HG02763 (cell line): ENCODE data around the gene LAMA2.

Source experiments
- ATAC-seq: cut with Tn5 transposase; IDR thresholded peaks from one replicate; pipeline ENCODE4 v1.9.1; 2021; ENCODE audit warnings: mild to moderate bottlenecking, moderate library complexity; ENCODE audit not compliant: unreplicated experiment

LAMA2 gene

DNA sequence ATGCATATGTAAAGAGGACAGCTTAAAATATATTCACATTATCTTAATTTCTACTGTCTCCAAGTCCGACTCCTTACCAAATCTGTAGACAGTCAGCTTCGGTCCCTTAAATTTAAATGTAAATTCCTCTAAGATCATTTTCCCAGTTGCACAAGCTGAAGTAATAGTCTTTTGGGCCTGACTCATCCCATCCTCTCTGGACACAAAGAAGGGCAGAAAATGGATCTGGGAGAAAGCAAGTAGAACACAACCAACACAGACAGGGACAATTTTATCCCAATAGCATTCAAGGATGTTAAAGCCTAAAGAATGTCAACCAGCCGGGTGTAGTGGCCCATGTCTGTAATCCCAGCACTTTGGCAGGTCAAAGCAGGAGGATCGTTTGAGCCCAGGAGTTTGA lies 598.8 kb downstream of the LAMA2 start:
- no peak for ATAC-seq

GRCh38 chr6:129485746-129486145 lies 602.8 kb downstream of the LAMA2 start:
- ATAC-seq: no peak

DNA sequence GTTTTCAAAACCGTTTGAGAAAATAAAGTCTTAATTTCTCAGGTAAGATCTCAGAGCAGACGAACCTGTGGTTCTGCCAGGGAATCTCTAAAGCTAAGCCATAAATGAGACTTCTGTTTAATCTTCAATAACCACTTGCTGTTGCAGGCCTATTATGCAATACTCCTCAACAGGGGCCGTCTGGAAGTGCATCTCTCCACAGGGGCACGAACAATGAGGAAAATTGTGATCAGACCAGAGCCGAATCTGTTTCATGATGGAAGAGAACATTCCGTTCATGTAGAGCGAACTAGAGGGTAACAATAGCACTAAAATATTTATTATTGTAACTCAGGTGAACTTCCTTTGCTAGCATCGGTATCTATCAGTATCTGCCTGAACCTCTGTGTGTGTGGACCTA lies 603.4 kb downstream of the LAMA2 start:
- no peak for ATAC-seq

DNA sequence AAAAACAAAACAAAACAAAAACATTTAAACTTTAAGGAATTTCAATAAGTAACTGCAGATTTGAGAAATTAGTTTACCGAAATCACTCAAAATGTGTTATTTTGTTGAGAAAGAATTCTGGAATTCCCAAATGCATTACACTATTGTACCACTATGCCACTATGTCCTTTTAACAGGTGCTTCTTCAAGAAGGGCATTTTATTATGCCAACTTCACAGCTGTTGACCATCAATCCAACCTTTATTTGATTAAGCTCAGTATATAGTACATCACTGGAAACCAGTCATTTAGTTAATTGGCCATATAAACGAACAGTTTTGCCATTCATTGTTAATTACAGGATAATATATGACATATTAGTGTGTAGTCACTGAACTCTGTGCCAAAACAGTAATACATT lies 605.4 kb downstream of the LAMA2 start:
- ATAC-seq: no peak

DNA sequence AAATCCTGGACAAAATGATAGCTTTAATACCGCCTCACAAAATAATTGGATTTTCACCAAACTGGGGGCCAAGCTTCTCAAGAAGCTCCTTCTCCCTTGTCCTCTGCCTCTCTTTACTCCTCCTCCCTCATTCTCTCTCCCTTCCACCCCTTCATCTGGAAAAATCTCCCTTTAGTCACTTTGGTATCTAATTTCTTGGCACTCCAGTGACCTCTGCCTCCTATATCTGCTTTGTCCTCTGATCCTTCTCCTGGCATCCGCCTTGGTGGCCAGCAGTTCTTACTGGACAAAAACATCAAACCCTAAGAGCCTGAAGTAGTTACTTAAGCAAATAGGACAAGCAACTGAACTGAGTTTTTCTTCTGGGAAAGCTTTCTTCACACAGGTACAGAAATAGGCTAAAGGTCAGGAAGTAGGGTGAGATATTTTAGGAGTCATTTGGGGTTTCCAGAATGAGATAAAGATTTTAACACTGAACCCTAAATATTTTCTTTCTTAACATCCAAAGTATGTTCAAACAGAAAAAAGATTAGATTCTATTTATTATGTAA lies 606.4 kb downstream of the LAMA2 start:
- ATAC-seq: no peak

- peak; percentile 87 for ATAC-seq
Measured at GRCh38 chr6:129490521-129491255, 607.8 kb downstream of the LAMA2 start.

DNA sequence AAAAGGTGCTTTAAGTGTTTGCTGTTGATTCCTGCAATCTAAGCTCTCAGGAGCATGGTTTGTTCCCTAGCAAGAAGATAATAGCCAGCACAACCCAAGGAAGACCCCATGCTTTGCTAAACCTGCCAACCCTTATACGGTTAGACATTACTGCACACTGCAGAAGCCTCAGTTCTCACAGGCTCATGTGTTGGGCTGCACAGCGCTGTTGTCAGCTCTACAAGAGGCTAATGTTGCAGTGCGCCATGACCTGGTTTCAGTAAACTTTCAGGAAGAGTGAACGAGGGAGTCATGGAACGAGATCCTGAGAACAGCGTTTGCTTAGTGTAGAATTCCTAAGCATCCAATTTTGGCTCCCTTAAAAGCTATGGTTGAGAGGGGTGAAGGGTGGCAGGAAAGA lies 608.5 kb downstream of the LAMA2 start:
- ATAC-seq: no peak

DNA sequence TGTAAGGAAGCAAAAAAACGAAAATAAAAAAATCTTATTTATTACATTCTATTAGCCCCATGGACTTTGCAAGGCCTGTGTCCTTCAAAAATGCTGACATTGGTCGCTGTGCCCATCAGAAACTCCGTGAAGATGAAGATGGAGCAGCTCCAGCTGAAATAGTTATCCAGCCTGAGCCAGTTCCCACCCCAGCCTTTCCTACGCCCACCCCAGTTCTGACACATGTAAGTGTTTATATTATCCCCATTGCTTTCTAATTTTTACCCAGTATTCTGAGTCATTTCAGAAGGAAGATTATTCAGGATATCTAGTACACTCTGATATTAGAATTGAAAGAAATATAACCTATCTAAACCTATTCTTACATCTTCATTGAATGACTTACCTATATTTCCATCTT lies 609.3 kb downstream of the LAMA2 start:
- no peak for ATAC-seq

GRCh38 chr6:129493354-129493902 lies 610.5 kb downstream of the LAMA2 start:
- no peak for ATAC-seq

GRCh38 chr6:129494099-129494498 lies 611.2 kb downstream of the LAMA2 start:
- no peak for ATAC-seq

DNA sequence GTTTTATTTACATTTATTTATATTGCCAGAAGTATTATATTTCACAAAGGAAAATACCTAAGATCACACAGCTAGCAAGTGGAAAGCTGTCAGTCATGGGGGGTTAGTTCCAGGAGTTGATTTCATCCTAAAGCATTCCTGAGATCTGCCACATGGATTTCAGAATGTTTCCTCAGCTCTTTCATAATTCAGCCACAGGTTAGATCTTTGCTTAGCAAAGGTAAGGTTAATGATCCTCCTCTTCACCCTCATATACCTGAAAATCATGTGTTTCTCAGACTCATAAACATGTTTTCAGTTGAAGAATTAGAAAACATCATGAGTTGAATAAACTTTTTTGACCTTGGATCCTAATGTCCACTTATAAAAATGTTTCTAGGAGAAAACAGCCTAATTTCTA lies 611.6 kb downstream of the LAMA2 start:
- no peak for ATAC-seq

- no peak for ATAC-seq
Measured at GRCh38 chr6:129495652-129496051, 612.7 kb downstream of the LAMA2 start.

DNA sequence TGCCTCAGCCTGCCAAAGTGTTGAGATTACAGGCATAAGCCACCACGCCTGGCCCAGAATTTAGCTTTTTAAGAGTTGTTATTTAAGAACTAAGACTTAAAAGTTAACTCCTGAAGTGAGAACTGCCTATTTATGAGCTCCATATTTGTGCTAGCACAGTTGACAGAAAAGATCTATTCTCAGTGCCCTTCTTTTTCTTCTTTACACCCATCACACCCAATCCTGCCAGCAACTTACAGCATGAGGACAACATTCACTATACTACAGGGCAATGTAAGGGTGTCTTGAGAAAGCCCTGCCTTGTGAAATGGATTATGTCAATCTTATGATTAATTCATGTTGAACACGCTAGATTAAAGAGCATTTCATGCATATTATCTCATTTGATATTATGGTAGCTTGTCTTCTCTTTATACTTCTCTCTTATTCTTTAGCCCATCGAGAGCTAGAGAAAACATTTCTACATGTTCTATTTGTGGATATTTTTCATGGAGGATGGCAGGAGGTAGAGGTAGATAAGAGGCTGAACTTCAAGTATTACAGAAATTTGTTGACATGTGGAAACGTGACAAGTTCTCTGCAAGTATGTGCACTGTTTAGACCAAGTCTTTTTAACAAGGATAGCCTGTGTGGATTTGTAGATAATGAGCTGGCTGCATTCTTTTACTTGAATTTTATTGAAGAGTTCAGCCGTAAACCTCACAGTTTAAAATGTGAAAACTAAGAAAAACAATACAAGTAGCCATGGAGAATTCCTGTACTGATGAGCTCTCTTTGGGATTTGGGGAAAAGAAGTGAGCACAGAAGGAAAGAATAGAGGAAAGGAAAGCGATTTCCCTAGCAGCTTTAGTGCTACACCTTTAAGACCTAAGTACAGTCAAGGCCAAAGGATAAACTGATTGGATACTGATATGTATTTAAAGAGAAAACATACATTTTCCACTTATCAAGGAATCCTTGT lies 614.8 kb downstream of the LAMA2 start:
- no peak for ATAC-seq

GRCh38 chr6:129498541-129498940 lies 615.6 kb downstream of the LAMA2 start:
- ATAC-seq: no peak

DNA sequence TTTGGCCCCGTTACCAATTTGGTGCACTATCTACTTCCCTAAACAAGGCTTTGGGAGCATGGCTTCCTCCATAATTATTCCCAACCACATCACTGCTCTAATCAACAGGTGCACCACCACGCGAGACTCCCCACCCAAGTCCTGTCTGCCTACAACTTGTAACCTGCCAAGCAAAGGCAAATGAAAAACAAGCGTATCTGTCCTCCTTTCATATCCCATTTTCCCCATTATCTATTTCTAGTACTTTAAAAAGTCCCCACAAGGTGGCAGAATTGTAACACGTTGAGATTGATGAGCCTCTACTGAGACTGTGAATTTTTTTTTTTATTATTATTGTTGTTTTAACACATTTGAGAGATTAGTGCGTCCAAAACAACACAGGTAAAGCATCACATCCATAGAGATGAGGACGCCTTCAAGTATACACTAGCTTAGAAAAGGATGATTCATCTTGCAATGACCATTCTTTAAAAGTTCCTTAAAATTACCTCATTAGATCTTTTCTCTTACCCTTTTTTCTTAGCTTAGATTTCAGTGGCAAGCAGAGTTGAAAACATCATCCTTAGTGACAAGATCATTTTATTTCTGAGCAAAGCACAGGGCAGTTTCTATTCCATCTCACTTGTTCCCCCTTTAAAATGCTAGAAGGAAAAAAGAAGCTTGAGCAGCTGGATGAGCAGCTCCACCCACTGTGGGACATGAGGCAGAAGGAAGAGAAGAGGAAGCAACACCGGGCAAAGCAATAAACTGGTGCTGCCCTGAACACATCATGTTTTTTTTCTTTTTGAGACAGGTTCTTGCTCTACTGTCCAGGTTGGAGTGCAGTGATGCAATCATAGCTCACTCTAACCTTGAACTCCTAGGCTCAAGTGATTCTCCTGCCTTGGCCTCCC lies 616.3 kb downstream of the LAMA2 start:
- peak; percentile 49 for ATAC-seq

GRCh38 chr6:129499843-129500219 lies 616.9 kb downstream of the LAMA2 start:
- ATAC-seq: no peak

- no peak for ATAC-seq
Measured at GRCh38 chr6:129500958-129501739, 618.2 kb downstream of the LAMA2 start.

DNA sequence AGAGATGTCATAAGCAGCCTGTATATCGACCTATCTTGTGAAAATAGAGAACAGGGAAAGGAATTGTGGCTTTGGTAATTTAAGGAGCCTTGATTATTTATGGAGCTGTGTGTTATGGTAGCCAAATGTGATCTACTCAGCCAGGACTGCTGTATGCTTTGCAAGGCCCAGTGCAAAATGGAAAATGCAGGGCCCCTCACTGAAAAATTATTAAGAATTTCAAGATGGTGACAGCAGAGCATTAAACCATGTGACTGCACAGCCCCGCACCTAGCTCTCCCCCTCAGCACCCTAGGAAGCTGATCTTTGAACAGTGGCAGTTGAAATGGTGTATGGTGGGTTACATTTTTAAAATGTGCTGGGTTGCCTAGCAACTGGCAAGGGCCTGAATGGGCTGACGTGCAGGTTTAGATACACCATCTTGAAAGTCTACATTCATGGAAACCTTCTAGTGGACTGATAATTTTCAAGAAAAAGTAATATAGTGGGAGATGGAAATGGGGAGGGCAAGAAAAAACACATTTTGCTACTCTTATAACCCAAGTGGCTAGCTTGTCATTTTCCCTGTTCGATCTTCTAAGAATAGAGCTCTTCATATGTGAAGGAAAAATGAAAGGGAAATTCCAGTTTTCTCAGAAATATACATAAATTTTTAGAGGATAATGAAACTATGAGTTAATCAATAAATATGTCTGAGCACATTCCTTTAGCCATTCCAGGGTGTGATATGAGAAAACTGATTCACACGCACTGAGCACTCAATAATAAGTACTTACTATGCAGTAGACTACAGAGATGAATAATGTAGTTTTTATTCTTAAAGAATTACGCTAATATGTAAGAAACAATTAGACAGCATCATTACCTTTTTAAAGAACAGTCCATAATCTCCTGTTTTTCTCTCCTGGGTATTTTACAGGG lies 619.1 kb downstream of the LAMA2 start:
- no peak for ATAC-seq

- ATAC-seq: no peak
Measured at GRCh38 chr6:129504456-129504855, 621.5 kb downstream of the LAMA2 start.
